CD4-positive, alpha-beta T cell treated with Interleukin-17A for 4 hours (primary cell): Measurements from ENCODE around the gene AFAP1.

Experiments used
- DNase-seq: peaks from one replicate; pipeline ENCODE4 v3.0.0-alpha.2; 2020; ENCODE audit warnings: mixed read lengths

The AFAP1 gene

DNA sequence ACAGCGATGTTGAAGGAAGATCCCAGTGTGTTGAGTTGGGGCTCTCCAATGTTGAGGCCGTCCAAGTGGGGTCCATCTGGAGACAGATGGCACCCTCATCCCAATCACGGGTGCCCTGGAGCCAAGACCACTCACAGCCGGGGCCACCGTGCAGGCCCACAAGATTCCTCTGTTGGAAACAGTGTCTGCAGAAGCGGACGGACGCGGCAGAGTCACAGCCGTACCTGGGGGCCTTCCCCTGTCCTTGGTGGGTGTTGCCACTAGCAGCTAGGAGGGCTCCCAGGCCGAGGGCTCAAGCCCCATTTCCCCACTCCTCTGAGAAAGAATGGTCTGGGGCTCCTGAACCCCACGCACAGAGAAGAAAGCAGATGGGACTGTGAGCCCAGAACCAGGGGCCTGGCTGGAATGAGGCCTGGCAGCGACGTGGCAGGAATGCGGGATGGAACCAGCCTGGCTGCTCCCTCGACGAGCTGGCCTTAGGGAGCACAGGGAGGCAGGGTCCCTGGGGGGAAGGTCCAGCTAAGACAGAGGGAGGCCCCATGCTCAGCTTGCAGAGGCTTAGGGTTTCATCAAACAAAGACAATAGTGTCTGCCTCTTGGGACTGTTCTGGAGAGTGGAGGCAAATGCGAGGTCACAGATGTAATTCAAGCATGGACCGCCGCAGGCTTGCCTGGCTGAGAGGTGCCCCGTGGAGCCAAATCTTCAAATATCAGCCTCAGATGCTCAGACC, 228.9 kb downstream of the AFAP1 start:
- no peak for DNase-seq

DNA sequence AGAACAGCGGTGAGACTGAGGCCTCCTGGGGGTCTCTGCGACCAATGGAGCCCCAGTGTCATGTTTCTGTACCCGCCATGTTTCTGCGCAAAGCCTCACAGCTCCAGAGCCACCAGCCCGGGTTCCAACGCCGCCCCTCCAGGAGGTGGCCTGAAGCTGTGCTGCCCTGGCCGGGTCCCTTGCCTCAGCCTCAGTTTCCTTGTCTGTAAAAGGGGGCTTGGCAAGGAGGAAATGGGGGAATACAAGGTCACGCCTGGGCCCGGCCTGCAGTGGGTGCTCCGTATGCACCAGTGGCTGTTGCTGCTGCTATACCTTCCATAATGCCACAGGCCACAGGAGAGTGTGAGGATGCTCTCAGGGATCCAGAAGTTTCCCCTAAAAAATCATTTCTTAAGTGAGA, 229.5 kb downstream of the AFAP1 start:
- no peak for DNase-seq

DNA sequence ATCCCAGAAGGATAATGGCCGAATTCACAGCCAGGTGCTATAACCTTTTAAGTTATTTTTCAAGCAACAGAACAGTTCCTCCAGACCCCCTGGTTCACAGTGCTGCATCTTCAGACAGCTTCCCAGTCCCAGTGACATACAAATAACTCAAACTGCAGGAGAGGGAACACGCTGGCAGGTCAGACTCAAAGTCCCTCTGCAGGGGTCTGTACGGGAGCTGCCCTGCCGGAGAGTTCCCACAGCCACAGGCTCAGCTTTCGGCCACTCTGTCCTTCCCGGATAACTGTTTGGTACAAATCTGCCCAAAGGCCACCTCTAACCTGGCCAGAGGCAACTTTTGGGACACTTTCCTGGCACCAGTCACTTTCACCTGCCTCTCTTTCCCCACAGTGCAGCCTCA, 230.2 kb downstream of the AFAP1 start:
- DNase-seq: no peak

DNA sequence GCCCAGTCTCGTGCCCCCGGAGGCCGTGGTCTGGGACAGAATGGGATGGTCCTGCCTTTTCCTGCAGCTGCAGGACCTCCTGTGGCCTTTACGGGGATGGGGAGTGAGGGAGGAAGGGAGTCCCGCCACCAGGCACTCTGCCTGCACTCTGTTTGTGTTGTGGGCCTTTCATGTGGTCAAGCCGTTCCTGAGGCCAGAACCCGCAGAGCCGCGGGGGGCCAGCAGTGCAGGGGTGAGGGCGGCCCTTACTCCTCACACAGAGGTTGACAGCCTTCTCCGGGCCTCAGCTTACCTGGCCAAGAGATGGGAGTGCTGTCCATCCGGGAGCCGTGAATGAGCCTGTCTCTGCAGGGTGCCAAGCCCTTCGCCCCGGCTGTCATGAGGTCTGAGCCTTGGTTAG, 230.7 kb downstream of the AFAP1 start:
- DNase-seq: no peak
